ENCODE results near the gene EIF5B. TPM values are rescaled to one million over a fixed set of nuclear protein-coding genes. Genes with fewer than 3 reads are reported as not detected.
"Not testable (repeated sequence)": the region's sequence is repeated elsewhere in the genome, so short reads cannot be mapped to it uniquely, and the experiment has no call there.

Gene EIF5B
- polyA plus RNA-seq, 3 donors: 0.58 to 3.2 (median 1.5) TPM

DNA sequence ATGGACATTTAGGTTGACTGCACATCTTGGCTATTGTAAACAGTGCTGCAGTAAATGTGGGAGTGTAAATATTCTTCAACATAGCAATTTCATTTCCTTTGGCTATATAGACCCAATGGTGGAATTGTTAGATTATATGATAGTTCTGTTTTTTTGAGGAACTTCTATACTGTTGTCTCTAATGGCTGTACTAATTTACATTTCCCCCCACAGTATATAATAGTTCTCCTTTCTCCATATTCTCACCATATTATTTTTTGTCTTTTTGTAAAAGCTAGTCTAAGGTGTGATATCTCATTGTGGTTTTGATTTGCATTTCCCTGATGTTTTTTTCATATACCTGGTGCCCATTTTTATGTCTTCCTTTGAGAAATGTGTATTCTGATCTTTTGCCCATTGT is 13.0 kb downstream of the EIF5B start:
- Mint-ChIP-seq H3K36me3 (peaks cover 0 to 3% of the 10 kb centered on the region in 2 donors), H3K27me3 (ENCODE audit: low read depth in 3 of 3) (no peaks in the 10 kb centered on the region), H3K4me1 (peaks cover 12% of the 10 kb centered on the region), H3K9me3 (no peaks in the 10 kb centered on the region), H3K27ac (peak overlapping the region in 1 of 7 donors; percentile 12), H3K4me3 (no peak overlapping the region)
- Histone ChIP-seq H3K4me1 (ENCODE audit: control insufficient read depth in 1 of 2, insufficient read depth in 2 of 2, low read length in 2 of 2) (peaks cover 0 to 4% of the 10 kb centered on the region in 2 donors), H3K36me3 (replicated peaks in 1 of 2; ENCODE audit: control insufficient read depth in 1 of 2, insufficient read depth in 2 of 2, low read length in 2 of 2) (no peaks in the 10 kb centered on the region), H3K9me3 (replicated peaks in 1 of 2; ENCODE audit: control insufficient read depth in 1 of 2, insufficient read depth in 1 of 2, low read length in 2 of 2) (no peaks in the 10 kb centered on the region), H4K20me1 (ENCODE audit: insufficient read depth, low read length) (peaks cover 31% of the 10 kb centered on the region), H2AFZ (ENCODE audit: insufficient read depth, low read depth, low read length, poor library complexity, severe bottlenecking) (no peak overlapping the region), H3K9ac (ENCODE audit: insufficient read depth, low read length, poor library complexity, severe bottlenecking) (no peak overlapping the region), H3K27ac (ENCODE audit: low read depth in 1 of 2, low read length in 2 of 2) (no peak overlapping the region), H3K4me2 (replicated peaks; ENCODE audit: extremely low read depth, low read length, poor library complexity, severe bottlenecking) (no peak overlapping the region), H3K79me2 (ENCODE audit: insufficient read depth, low read length) (peaks cover 92% of the 10 kb centered on the region), H3K4me3 (replicated peaks in 1 of 3; ENCODE audit: low read depth in 2 of 3, low read length in 3 of 3) (no peak overlapping the region), H3K27me3 (ENCODE audit: control insufficient read depth in 2 of 2, insufficient read depth in 2 of 2, low read length in 2 of 2) (no peaks in the 10 kb centered on the region)
- intact Hi-C loops (cut with micrococcal nuclease): no loop called here
- no peak for DNase-seq
- TF ChIP-seq, protein P1, sequence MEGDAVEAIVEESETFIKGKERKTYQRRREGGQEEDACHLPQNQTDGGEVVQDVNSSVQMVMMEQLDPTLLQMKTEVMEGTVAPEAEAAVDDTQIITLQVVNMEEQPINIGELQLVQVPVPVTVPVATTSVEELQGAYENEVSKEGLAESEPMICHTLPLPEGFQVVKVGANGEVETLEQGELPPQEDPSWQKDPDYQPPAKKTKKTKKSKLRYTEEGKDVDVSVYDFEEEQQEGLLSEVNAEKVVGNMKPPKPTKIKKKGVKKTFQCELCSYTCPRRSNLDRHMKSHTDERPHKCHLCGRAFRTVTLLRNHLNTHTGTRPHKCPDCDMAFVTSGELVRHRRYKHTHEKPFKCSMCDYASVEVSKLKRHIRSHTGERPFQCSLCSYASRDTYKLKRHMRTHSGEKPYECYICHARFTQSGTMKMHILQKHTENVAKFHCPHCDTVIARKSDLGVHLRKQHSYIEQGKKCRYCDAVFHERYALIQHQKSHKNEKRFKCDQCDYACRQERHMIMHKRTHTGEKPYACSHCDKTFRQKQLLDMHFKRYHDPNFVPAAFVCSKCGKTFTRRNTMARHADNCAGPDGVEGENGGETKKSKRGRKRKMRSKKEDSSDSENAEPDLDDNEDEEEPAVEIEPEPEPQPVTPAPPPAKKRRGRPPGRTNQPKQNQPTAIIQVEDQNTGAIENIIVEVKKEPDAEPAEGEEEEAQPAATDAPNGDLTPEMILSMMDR (IDR thresholded peaks at IDR 0.05): no peak

DNA sequence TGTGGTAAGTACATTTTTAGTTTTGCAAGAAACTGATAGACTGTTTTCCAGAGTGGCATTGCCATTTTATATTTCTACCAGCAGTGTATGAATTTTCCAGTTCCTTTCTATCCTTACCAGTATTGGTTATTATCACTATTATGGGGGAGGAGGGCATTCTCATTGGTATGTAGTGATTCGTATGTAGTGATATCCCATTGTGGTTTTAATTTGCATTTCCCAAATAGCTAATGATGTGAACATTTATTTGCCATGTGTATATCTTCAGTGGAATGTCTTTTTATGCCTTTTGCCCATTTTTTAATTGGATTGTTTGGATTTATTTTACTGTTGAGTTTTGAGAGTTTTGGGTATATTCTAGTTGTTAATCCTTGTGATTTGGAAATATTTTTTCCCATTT is 16.9 kb downstream of the EIF5B start:
- H3K4me1 ChIP-seq (ENCODE audit: control insufficient read depth in 1 of 2, insufficient read depth in 2 of 2, low read length in 2 of 2): peaks cover 0 to 4% of the 10 kb centered on the region in 2 donors
- H3K4me1 Mint-ChIP-seq: peaks cover 9% of the 10 kb centered on the region
- H3K27me3 Mint-ChIP-seq (ENCODE audit: low read depth in 3 of 3): no peaks in the 10 kb centered on the region
- H3K36me3 ChIP-seq (replicated peaks in 1 of 2; ENCODE audit: control insufficient read depth in 1 of 2, insufficient read depth in 2 of 2, low read length in 2 of 2): peaks cover 0 to 4% of the 10 kb centered on the region in 2 donors
- H3K27ac ChIP-seq (ENCODE audit: low read depth in 1 of 2, low read length in 2 of 2): no peak overlapping the region
- intact Hi-C loops (cut with micrococcal nuclease): no loop called here
- DNase-seq: no peak
- WGBS (ENCODE audit: insufficient coverage): no CpG with 5 or more reads among the region's 1 CpG
- peaks cover 5 to 7% of the 10 kb centered on the region in 2 donors for H3K36me3 Mint-ChIP-seq
- H4K20me1 ChIP-seq (ENCODE audit: insufficient read depth, low read length): peaks cover 49% of the 10 kb centered on the region
- H3K9ac ChIP-seq (ENCODE audit: insufficient read depth, low read length, poor library complexity, severe bottlenecking): no peak overlapping the region
- no peaks in the 10 kb centered on the region for H3K27me3 ChIP-seq (ENCODE audit: control insufficient read depth in 2 of 2, insufficient read depth in 2 of 2, low read length in 2 of 2)
- no peaks in the 10 kb centered on the region for H3K9me3 Mint-ChIP-seq
- no peak overlapping the region for H3K4me3 ChIP-seq (replicated peaks in 1 of 3; ENCODE audit: low read depth in 2 of 3, low read length in 3 of 3)
- peaks cover 92% of the 10 kb centered on the region for H3K79me2 ChIP-seq (ENCODE audit: insufficient read depth, low read length)
- no peak overlapping the region for H3K4me2 ChIP-seq (replicated peaks; ENCODE audit: extremely low read depth, low read length, poor library complexity, severe bottlenecking)
- H3K4me3 Mint-ChIP-seq: no peak overlapping the region
- H2AFZ ChIP-seq (ENCODE audit: insufficient read depth, low read depth, low read length, poor library complexity, severe bottlenecking): no peak overlapping the region
- no peaks in the 10 kb centered on the region for H3K9me3 ChIP-seq (replicated peaks in 1 of 2; ENCODE audit: control insufficient read depth in 1 of 2, insufficient read depth in 1 of 2, low read length in 2 of 2)
- TF ChIP-seq, protein P1 (IDR thresholded peaks at IDR 0.05): no peak
- no peak overlapping the region for H3K27ac Mint-ChIP-seq

DNA sequence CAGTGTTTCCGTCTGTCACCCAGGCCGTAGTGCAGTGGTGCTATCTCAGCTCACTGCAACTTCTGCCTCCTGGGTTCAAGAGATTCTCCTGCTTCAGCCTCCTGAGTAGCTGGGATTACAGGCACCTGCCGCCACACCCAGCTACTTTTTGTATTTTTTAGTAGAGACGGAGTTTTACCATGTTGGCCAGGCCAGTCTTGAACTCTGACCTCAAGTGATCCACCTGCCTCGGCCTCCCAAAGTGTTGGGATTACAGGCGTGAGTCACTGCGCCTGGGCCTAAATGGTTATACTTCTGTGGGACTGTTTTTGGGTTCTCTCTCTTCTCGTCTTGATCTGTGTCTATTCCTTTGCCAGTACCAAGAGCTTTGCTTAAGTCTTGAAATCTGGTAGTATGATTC is 17.6 kb downstream of the EIF5B start:
- H2AFZ ChIP-seq (ENCODE audit: insufficient read depth, low read depth, low read length, poor library complexity, severe bottlenecking); H3K4me3 ChIP-seq (replicated peaks in 1 of 3; ENCODE audit: low read depth in 2 of 3, low read length in 3 of 3); intact Hi-C loops (cut with micrococcal nuclease); H3K36me3 Mint-ChIP-seq; H3K4me1 Mint-ChIP-seq; H3K27me3 Mint-ChIP-seq (ENCODE audit: low read depth in 3 of 3); H3K9ac ChIP-seq (ENCODE audit: insufficient read depth, low read length, poor library complexity, severe bottlenecking); H3K9me3 ChIP-seq (replicated peaks in 1 of 2; ENCODE audit: control insufficient read depth in 1 of 2, insufficient read depth in 1 of 2, low read length in 2 of 2); H3K27ac Mint-ChIP-seq; H3K9me3 Mint-ChIP-seq; H3K36me3 ChIP-seq (replicated peaks in 1 of 2; ENCODE audit: control insufficient read depth in 1 of 2, insufficient read depth in 2 of 2, low read length in 2 of 2); H3K27me3 ChIP-seq (ENCODE audit: control insufficient read depth in 2 of 2, insufficient read depth in 2 of 2, low read length in 2 of 2); H3K27ac ChIP-seq (ENCODE audit: low read depth in 1 of 2, low read length in 2 of 2); H3K4me3 Mint-ChIP-seq; H3K4me1 ChIP-seq (ENCODE audit: control insufficient read depth in 1 of 2, insufficient read depth in 2 of 2, low read length in 2 of 2); H3K4me2 ChIP-seq (replicated peaks; ENCODE audit: extremely low read depth, low read length, poor library complexity, severe bottlenecking); DNase-seq: not testable (repeated sequence)
- 100% methylated on average over 1 of the region's 8 CpGs for WGBS (ENCODE audit: insufficient coverage)
- Histone ChIP-seq H3K79me2 (ENCODE audit: insufficient read depth, low read length) (peaks cover 89% of the 10 kb centered on the region), H4K20me1 (ENCODE audit: insufficient read depth, low read length) (peaks cover 47% of the 10 kb centered on the region)

Measured in CD14-positive monocyte (primary cell).